ENCODE results near the gene UBR1.
"Not testable (repeated sequence)": the region's sequence is repeated elsewhere in the genome, so short reads cannot be mapped to it uniquely, and the experiment has no call there.

UBR1 gene

DNA sequence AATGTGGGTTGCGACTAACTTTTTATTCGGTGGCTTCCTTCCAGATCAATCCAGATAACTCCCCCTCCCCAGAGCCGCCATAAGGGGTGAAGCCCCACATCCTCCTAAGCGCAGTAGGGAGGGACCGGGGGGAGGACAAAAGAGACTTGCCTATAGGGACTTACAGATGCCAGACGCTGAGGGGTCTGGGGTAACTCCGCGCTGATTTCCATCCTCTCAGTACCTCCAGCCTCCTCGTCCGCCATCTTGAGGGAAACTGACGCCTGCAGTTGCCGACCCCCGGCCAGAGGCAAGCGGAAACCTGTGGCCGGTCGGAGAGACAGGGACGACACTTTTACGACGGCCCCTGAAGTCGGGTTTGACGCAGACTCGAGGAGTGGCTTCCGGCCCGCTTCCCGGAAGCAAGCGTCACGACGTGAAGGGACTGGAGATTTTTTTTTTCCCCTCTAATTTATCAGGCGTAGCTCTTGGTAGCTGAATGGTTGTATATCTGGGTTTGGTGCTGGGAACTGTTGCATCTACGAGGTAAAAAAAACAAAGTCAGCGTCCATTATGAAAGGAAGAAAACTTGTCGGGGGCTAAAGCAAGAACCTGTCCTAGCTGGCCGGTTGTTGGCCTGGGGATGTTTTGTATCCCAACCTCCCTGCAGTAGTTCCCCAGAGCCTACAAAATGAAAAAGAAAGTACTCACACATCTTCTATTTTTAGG is at the start of gene UBR1:
Gene UBR1, minus strand, starts transcription at position 261 of the 708 bp plus-strand sequence. Its CDS starts 16 bp downstream, at position 245.
- peak; percentile 96 for DNase-seq

DNA sequence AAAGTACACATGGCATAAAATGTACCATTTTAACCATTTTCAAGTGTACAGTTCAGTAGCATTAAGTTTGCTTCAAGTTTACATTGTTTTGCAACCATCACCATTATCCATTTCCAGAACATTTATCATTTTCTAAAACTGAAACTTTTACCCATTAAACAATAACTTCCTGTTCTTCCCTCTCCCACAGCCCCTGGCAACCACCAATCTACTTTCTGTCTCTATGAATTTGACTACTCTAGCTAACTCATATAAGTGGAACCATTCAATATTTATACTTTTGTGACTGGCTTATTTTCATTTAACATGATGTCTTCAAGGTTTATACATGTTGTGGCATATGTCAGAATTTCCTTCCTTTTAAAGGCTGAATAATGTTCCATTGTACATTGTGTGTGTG is 47.4 kb upstream of the UBR1 start:
- no peak for DNase-seq

DNA sequence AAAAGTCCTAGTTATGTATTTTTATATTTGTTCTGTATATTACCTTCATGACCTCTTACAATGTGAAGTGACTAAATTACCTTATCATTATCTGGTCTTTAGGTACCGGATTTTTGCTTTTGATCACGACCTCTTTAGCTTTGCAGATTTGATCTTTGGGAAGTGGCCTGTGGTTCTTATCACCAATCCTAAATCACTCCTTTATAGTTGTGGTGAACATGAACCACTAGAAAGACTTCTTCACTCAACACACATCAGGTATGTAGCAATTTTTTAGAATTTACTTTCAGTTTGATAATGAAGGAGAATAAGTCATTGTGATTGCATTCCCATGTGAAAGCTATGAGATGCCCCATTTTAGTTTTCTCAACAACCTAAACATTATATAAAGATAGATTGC is 45.9 kb upstream of the UBR1 start:
- DNase-seq, result no peak

DNA sequence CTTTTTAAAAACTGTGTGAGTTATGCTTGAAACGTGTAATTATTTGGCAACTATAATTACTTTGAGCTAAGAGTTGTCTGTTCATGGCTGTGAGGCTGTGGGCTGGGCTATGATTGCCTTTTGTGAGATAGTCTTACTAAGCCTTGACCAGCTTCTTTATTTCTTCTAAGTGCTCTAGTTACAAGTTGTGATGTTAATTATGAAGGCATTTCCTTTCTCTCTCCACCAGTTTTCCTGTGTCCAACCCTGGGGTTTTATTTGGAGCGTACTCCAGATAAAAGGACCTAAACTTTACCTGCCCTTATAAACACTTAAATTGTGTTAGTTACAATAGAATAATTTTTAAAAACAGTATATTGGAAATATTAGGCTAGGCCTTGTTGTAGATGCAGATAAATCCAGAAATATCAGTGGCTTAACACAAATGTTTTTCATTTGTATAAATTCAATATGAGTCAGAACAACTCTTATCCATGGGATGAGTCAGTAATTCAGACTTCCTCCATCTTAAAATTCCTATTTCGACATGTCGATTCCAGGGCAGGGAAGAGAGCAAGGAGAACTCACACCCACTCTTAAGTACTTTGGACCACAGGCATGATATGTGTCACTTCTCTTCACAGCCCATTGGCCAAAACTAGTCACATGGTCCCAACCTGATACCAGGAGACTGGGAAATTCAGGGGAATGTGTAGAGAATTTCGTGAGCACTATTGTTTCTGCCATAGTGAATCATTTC is 44.5 kb upstream of the UBR1 start:
- DNase-seq, result no peak

DNA sequence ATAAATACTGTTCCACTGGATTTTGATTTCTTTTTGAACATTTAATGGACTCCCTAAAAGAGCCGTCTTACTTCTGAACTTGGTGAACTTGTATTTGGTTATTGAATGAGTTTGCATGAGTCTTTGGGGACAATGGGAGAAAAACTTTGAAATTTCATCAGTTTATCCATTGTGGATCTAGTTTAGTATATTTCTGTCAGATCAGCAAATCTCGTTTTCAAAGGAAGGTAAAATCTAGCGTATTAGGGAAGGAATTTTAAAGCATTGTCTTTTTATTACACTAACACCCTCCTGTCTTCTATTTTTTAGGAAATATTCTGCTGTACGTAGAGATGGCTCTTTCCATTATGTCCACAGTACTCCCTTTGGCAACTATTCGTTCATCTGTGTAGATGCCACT is 40.3 kb upstream of the UBR1 start:
- no peak for DNase-seq

DNA sequence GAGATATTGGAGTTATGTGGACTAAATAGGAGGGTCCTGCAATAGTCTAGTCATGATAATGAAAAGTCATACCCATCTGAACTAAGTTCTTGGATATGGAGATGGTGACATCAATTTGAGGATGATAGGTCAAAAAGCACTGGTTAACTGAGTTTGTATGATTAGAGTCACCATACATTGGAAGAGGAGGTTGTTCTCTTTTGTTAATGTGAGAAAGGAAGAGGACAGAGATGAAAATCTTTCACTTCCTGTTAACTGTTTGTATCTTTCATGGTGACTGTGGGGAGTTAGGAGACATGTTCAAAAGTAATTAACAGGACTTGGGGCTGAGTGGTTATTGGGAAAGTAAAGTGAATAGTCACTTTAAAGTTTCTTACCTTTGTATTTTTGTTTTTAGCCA is 38.7 kb upstream of the UBR1 start:
- DNase-seq, result no peak

DNA sequence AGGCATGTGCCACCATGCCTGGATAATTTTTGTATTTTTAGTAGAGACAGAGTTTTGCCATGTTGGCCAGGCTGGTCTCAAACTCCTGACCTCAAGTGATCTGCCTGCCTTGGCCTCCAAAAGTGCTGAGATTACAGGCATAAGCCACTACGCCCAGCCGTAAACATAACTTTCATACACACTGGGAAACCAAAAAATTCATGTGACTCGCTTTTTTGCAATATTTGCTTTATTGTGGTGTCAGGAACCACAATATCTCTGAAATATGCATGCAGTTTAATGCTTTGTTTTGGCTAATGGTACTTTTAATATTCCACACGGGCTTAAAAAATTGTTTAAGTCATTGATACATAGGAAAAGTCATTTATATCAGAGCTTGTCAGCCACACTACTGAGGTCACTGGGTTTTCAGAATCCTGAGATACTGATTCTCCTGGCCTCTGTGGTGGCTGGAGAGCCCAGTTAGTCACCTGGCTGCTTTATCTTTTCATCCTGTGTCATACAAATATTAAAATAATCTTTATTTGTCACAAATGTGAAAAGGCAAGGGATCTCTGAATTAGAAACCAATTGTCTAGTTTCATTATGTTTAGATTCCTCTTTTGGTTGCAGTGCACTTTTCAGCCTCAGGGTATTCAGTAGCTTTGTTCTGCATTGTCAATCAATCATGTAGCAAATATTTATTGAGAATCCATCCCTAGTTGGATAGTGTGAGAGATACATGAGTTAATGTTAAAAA is 37.5 kb upstream of the UBR1 start:
- no peak for DNase-seq

DNA sequence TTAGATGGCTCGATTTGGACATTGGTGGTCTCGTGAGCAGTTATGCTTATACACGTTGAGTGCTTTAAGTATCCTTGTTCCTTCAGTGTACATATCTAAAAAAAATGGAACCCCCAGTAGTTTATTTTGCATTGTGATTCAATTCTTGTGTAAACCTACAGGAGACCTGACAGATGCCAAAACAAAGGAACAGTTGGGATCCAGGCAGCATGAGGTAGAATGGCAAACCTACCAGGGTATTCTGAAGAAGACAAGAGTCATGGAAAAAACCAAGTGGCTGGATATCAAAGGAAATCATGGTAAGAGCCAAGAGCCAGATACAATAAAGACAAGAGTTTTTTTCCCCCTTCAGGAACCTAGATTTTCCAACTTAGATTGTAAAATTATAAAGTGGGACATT is 29.5 kb upstream of the UBR1 start:
- DNase-seq, result no peak

DNA sequence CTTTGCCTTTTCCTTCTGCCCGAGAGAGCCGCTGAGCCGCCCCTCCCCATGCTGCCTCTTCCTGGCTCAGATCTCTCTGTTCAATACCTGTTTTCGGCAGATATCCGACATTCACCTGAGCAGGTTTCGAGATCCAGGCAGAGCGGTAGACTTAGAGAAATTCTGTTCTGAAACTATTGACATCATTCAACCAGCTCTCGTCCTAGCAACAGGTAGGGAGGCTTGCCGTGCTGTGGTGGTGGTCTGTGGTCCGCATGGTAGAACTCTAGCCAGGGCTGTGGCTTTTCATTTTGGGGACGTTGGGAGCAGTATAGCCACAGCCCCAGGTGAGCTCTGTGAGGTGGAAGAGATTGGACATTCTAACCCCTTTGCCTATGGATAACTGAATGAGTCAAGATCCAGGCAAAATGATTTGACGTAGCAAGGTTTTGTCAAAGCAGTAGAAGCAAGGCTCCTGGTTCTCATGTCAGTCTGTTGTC is 28.4 kb upstream of the UBR1 start:
- no peak for DNase-seq

DNA sequence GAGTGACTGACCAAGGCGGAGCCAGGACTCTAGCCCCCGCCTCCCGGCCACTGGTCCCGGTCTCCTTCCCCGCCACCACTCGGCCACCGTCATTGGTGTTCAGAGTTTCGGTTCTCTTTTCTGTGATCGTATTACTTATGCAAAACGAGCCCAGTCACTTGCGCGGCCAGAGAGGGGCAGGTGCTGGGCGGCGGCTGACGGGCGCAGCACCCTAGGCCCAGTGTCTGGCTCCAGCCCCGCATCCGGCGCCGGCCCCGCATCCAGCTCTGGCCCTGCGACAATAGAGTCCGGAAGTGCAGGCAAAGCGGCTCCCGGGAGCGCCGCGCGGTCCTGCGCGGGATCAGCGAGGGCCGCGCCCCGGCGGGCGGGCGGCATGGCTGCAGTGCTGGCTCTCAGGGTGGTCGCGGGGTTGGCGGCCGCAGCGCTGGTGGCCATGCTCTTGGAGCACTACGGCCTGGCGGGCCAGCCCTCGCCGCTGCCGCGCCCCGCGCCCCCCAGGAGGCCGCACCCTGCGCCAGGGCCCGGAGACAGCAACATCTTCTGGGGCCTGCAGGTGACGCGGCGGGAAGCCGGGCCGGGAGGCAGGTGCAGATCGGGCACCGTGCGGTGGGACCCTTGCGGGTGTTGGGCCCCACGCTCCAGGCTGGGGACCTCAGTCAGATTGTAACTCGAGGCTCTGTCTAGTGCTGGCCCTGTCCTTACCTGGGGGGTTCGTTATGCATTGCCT is 27.8 kb upstream of the UBR1 start, which contains the start of gene TMEM62:
Gene TMEM62, plus strand, starts transcription at position 157 of the 727 bp plus-strand sequence. Its CDS starts 217 bp downstream, at position 374.
- DNase-seq, result peak; percentile 84

DNA sequence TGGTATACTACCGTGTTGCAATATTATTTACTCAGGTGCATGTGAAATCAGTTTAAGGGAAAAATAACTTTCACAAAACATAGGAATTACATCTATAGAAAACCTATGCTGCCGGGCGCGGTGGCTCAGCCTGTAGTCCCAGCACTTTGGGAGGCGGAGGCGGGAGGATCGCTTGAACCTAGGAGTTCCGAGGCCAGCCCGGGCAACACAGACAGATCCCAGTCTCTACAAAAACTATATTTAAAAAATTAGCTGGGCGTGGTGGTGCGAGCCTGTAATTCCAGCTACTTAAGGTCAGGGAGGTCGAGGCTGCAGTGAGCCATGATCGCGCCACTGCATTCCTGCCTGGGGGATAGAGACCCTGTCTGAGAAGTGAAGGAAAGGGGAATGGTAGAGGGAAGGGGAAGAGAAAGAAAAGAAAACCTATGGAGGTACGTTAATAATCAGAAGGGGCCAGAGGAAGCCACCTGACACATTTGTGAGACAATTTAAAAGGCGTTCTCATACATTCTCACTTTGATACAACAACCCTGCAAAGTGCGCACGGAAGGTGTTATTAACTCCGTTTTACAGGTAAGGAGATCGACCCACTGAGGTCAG is 27.1 kb upstream of the UBR1 start:
- DNase-seq, result no peak

DNA sequence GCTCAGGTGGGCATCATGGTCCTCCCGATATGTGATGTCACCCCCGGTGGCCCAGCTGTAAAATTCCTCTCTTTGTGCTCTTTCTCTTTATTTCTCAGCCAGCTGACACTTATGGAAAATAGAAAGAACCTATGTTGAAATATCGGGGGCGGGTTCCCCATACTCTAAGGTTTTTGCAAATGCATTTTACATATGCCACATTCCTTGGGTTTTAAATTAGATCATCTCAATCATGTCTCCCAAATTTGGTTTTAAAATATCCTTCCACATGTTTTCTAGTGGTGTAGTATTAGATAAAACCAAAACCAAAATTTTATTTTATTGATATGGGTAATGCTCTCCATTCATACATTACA is 23.1 kb upstream of the UBR1 start:
- no peak for DNase-seq

DNA sequence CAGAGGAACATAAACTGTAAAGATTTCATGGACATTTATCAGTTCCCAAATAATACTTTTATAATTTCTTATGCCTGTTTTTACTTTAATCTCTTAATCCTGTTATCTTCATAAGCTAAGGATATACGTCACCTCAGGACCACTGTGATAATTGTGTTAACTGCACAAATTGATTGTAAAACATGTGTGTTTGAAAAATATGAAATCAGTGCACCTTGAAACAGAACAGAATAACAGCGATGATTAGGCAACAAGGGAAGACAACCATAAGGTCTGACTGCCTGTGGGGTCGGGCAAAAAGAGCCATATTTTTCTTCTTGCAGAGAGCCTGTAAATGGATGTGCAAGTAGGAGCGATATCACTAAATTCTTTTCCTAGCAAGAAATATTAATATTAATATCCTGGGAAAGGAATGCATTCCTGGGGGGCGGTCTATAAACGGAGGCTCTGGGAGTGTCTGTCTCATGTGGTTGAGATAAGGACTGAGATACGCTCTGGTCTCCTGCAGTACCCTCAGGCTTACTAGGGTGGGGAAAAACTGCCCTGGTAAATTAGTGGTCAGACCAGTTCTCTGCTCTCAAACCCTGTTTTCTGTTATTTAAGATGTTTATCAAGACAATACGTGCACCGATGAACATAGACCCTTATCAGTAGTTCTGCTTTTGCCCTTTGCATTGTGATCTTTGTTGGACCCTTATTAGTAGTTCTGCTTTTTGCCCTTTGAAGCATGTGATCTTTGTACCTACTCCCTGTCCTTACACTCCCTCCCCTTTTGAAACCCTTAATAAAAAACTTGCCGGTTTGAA is 22.5 kb upstream of the UBR1 start:
- DNase-seq, result not testable (repeated sequence)

DNA sequence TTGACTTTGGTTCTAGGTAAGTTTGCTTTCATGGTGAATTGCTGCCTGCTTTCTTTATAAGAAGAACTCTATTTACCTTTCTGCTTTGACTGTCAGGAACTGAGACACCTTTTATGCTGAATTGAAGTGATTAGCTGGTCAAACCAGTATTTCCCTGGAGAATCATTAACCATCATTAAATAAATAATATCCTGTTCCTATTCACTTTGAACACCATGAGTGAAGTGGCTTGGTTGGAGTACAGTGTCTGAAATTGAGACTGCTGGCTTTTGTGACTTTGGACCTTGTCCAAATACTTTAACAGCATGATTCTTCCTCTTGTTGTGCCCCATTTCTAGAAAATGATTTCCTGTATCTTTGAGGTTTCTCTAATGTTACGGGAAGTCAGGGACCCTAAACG is 21.9 kb upstream of the UBR1 start:
- no peak for DNase-seq

DNA sequence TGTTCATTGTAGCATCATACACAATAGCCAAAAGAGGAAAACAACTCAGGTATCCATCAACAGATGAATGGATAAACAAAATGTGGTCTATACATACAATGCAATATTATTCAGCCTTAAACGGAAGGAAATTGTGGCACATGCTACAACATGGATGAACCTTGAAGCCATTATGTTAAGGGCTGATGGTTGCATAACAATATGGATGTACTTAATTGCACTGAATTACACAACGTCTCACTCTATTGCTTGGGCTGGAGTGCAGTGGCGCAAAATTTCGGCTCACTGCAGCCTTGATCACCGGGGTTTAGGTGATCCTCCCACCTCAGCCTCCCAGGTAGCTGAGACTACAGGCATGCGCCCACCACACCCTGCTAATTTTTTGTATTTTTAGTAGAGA is 20.5 kb upstream of the UBR1 start:
- no peak for DNase-seq

DNA sequence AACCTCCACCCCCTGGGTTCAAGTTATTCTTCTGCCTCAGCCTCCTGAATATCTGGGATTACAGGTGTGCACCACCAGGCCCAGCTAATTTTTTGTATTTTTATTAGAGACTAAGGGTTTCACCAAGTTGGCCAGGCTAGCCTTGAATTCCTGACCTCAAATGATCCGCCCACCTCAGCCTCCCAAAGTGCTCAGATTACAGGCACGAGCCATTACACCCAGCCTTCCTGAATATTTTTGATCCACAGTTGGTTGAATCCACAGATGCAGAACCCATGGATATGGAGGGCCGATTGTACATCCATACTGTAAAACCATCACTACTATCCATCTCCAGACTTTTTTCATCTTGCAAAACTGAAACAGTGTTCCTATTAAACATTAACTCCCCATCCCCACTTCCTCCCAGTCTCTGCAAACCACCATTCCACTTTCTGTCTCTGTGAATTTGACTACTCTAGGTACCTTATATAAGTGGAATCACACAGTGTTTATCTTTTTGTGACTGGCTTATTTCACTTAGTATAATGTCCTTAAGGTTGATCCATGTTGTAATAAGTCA is 19.3 kb upstream of the UBR1 start:
- no peak for DNase-seq

DNA sequence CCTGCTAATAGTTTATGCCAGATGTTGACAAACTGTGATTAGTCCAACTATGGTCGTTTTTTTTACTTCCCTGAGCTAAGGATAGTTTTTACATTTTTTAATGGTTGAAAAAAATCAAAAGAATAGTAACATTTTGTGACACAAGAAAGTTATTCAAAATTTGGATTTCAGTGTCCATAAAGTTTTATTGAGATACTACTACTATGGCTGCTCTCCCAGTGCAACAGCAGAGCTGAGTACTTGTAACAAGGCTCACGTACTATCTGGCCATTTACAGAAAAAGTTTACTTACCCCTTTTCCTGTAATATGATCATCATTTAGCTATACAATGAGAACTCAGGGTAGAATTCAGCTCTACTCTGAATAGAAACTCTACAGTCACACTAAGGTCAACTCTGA is 16.0 kb upstream of the UBR1 start:
- DNase-seq, result no peak

DNA sequence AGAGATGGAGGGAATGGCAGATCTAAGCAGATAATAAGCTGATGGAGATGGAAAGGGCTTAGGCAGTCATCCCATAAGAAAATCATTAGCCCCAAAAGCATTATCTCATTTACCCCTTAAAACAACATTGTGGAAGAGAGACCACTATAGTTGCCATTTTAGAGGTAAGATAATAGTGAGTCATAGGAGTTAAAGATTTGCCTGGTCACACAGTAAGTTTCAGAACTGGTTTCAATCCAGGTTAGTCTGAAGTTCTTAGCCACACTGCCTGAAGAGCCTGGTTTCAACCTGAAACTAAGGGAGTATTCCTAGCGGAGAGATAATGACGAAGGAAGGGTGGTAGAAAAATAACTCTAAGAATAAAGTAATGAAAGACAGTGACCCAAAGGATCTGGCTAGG is 13.0 kb upstream of the UBR1 start:
- DNase-seq, result no peak

DNA sequence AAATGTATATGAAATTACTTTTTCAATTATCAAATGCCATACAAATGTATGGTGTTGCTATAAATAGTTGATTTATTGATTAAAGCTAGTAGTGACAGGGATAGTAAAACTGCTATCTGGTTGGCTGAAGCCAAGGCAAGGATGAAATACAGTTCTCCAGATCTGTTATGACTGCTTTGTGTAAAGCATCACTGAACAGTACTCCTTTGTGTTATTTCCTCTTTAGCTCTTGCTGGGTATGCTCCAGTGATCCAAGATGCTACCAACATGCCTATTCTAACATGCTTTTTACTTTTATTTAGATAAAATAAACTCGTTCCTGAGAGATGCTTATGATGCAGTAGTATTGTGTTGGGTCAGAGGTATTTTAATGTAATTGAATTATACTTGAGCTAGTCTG is 12.4 kb upstream of the UBR1 start:
- no peak for DNase-seq

DNA sequence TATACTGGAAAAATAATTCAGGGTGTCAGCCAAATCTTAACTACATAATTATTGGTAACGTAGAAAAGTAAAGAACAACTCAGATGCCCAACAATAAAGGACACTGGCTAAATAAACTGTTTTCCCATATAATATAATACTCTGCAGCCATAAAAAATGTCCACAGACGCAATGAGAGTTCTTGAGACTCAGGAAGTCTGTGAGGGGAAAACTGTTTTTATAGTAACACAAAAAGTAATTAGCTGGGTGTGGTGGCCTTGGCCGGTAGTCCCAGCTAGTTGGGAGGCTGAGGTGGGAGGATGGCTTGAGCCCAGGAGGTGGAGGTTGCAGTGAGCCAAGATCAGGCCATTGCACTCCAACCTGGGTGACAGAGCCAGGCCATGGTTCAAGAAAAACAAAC is 5.5 kb upstream of the UBR1 start:
- DNase-seq, result no peak

DNA sequence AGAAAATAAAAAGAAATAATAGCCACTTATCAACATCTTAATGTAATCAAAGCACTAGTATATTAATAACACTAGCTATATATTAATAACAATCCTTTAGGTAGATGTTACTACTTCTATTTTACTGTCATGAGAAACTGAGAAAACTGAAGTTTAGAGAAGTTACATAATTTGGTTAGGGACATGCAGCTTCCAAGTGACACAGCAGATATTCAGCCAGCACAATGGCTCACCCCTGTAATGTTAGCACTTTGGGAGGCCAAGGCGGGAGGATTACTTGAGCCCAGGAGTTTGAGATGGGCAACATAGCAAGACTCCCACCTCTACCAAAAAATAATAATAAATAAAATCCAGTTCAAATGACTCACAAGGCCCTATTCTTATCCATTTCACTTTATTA is 1.9 kb upstream of the UBR1 start:
- DNase-seq, result no peak

DNA sequence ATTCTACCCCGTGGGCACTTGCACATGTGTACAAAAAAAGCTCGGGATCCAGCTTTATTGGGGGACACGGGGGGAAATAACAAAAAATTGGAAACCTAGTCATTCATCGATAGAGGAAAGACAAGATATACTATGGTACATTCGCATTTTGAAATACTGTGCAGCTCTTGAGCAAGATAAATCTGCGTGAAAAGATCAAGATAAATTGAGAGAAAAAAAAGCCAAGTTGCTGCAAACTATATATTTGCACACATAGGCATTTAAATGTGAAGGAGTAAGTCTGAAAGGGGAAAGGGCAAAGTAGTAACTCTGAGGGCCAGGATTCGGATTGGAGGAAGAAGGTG is 620 bp upstream of the UBR1 start:
- no peak for DNase-seq
